MM.1S (cell line): ENCODE results near the gene EPHA3.

Source experiments
- DNase-seq: peaks from one replicate; pipeline ENCODE4 v3.0.0-alpha.2; 2015
- H2AFZ ChIP-seq: fragments of 300-600 bp; sonication (generic); 2 replicates; pipeline ENCODE4 v1.6.0; 2016; ENCODE audit warnings: antibody characterized with exemption, low read length
- H3F3A ChIP-seq: fragments of 300-600 bp; sonication (generic); 2 replicates; pipeline ENCODE4 v1.6.1; 2016; ENCODE audit warnings: mild to moderate bottlenecking, antibody characterized with exemption, low read length, moderate library complexity, mixed read lengths; ENCODE audit not compliant: insufficient read depth
- H3K27ac ChIP-seq: fragments of 300-600 bp; sonication (generic); 2 replicates; pipeline ENCODE4 v1.5.1; 2016; ENCODE audit warnings: mild to moderate bottlenecking, low read length
- H3K27me3 ChIP-seq: fragments of 300-600 bp; sonication (generic); replicated peaks from 2 replicates; pipeline ENCODE4 v1.6.0; 2016; ENCODE audit warnings: low read length; ENCODE audit not compliant: insufficient read depth
- H3K36me3 ChIP-seq: fragments of 300-600 bp; sonication (generic); replicated peaks from 2 replicates; pipeline ENCODE4 v1.6.1; 2016; ENCODE audit warnings: mild to moderate bottlenecking, low read length, mixed read lengths; ENCODE audit not compliant: insufficient read depth
- H3K4me1 ChIP-seq: fragments of 300-600 bp; sonication (generic); 2 replicates; pipeline ENCODE4 v1.6.1; 2016; ENCODE audit warnings: low read length, mixed read lengths
- H3K4me2 ChIP-seq: fragments of 300-600 bp; sonication (generic); 2 replicates; pipeline ENCODE4 v1.6.0; 2016; ENCODE audit warnings: low read depth, low read length
- H3K4me3 ChIP-seq: fragments of 300-600 bp; sonication (generic); 2 replicates; pipeline ENCODE4 v1.5.1; 2016; ENCODE audit warnings: low read length, mixed read lengths
- H3K79me2 ChIP-seq: fragments of 300-600 bp; sonication (generic); 2 replicates; pipeline ENCODE4 v1.6.1; 2016; ENCODE audit warnings: mixed run types, low read length, mixed read lengths
- H3K9ac ChIP-seq: fragments of 300-600 bp; sonication (generic); 2 replicates; pipeline ENCODE4 v1.6.1; 2016; ENCODE audit warnings: low read length, mixed read lengths
- H3K9me2 ChIP-seq: fragments of 300-600 bp; sonication (generic); replicated peaks from 2 replicates; pipeline ENCODE4 v1.6.1; 2016; ENCODE audit warnings: mild to moderate bottlenecking, low read length, mixed read lengths; ENCODE audit not compliant: insufficient read depth
- H3K9me3 ChIP-seq: fragments of 300-600 bp; sonication (generic); replicated peaks from 2 replicates; pipeline ENCODE4 v1.6.1; 2016; ENCODE audit warnings: mild to moderate bottlenecking, low read length, mixed read lengths; ENCODE audit not compliant: insufficient read depth
- H4K20me1 ChIP-seq: fragments of 300-600 bp; sonication (generic); 2 replicates; pipeline ENCODE4 v1.6.1; 2016; ENCODE audit warnings: mild to moderate bottlenecking, low read length, moderate library complexity, mixed read lengths; ENCODE audit not compliant: insufficient read depth
- EZH2 ChIP-seq: fragments of 300-600 bp; sonication (generic); optimal IDR thresholded peaks from 2 replicates; pipeline ENCODE3; 2017; ENCODE audit warnings: low read depth, mild to moderate bottlenecking, antibody characterized with exemption, low read length, mixed read lengths
- EZH2phosphoT487 ChIP-seq: fragments of 300-600 bp; sonication (generic); IDR thresholded peaks from 2 replicates; pipeline ENCODE4 v1.6.1; 2018; ENCODE audit warnings: antibody characterized with exemption, low read length
- TF ChIP-seq, protein P1 (sequence below): fragments of 300-600 bp; sonication (generic); IDR thresholded peaks from 2 replicates; pipeline ENCODE4 v1.5.1; 2016; ENCODE audit warnings: antibody characterized with exemption, low read length, mixed read lengths

The EPHA3 gene

DNA sequence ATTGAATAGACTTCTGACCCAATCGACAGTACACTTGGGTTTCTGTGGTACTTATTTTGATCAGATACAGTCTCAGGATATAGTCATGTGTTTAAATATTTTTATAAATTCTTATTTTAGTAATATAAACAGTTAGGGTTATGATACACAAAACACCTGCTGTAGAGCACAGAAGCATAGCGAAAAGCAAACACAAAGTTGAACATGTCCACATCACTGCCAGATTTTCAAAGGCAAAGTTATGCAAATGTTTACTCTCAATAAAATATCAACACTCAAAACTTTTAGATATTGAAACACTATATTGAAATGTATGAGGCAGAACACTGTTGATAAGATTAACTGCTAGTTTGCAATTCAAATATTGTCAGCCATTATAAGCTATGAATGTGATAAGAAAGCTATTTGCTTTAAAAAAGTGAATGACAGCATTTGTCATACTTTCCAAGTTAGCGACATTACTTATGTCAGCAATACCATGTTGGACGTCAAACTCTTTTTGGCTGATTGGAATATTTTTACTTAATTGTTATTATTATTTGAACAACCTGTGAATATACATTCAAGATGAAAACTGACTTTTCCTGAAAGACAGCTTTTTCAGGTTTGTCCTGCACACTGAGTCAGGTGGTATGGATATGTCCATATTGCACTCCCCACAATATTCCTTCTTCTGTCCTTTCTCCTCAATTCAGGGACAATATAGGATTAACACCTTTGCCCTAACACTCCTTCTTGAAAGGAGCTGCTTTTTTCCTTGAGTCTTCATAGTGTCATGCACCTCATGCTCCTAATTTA is 367.1 kb downstream of the EPHA3 start:
- H3K9me2 ChIP-seq: no peaks in the 10 kb centered on the region
- H3K9ac ChIP-seq: no peak overlapping the region
- TF ChIP-seq EZH2 (no peak), EZH2phosphoT487 (no peak)
- TF ChIP-seq, protein P1, sequence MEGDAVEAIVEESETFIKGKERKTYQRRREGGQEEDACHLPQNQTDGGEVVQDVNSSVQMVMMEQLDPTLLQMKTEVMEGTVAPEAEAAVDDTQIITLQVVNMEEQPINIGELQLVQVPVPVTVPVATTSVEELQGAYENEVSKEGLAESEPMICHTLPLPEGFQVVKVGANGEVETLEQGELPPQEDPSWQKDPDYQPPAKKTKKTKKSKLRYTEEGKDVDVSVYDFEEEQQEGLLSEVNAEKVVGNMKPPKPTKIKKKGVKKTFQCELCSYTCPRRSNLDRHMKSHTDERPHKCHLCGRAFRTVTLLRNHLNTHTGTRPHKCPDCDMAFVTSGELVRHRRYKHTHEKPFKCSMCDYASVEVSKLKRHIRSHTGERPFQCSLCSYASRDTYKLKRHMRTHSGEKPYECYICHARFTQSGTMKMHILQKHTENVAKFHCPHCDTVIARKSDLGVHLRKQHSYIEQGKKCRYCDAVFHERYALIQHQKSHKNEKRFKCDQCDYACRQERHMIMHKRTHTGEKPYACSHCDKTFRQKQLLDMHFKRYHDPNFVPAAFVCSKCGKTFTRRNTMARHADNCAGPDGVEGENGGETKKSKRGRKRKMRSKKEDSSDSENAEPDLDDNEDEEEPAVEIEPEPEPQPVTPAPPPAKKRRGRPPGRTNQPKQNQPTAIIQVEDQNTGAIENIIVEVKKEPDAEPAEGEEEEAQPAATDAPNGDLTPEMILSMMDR: no peak
- H3K27ac ChIP-seq: no peak overlapping the region
- H3K9me3 ChIP-seq: no peaks in the 10 kb centered on the region
- H2AFZ ChIP-seq: no peak overlapping the region
- H4K20me1 ChIP-seq: no peaks in the 10 kb centered on the region
- H3K4me1 ChIP-seq: no peaks in the 10 kb centered on the region
- no peak overlapping the region for H3K4me3 ChIP-seq
- H3K79me2 ChIP-seq: no peaks in the 10 kb centered on the region
- no peak overlapping the region for H3K4me2 ChIP-seq
- DNase-seq: no peak
- H3K36me3 ChIP-seq: no peaks in the 10 kb centered on the region
- no peaks in the 10 kb centered on the region for H3K27me3 ChIP-seq
- H3F3A ChIP-seq: no peaks in the 10 kb centered on the region

DNA sequence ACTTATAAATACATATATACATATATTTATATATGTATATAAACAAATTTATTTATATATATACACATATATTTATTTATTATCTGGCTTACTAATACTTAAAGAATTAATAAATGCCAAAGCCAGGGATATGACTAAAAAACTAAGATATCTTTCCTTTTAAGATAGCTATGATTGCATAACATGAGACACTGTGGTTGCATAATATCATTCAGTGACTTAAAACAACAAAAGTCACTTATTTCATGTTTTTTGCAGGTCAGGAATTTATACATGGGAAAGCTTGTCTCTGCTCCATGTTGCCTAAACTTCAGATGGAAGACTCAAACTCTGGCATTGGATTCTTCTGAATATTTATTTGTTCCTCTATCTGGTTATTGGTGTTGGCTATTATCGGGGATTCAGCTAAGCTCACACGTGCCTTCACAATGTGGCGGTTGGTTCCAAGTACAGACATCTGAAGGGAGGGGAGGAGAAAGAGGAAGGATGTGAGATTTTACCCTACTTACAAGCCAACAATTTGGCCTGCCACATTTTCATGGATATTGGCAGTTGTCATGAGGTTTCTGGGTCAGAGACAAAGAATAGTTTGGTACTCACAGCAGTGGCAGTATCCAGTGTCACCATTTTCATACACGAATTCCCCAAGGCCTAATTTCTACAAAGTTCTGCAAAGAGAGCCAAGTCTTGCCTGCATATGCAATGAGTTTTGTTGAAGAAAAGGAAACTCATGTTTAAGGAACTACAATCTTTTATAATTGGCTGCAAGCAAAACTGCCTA is 381.6 kb downstream of the EPHA3 start:
- H3K36me3 ChIP-seq: no peaks in the 10 kb centered on the region
- H3K9me3 ChIP-seq: no peaks in the 10 kb centered on the region
- H3F3A ChIP-seq: no peaks in the 10 kb centered on the region
- no peaks in the 10 kb centered on the region for H3K79me2 ChIP-seq
- TF ChIP-seq EZH2phosphoT487 (no peak), EZH2 (no peak)
- TF ChIP-seq, protein P1: no peak
- no peak overlapping the region for H2AFZ ChIP-seq
- H4K20me1 ChIP-seq: no peaks in the 10 kb centered on the region
- H3K27me3 ChIP-seq: no peaks in the 10 kb centered on the region
- no peak for DNase-seq
- H3K4me1 ChIP-seq: no peaks in the 10 kb centered on the region
- no peak overlapping the region for H3K27ac ChIP-seq
- H3K9me2 ChIP-seq: no peaks in the 10 kb centered on the region
- no peak overlapping the region for H3K9ac ChIP-seq
- H3K4me2 ChIP-seq: no peak overlapping the region
- H3K4me3 ChIP-seq: no peak overlapping the region

DNA sequence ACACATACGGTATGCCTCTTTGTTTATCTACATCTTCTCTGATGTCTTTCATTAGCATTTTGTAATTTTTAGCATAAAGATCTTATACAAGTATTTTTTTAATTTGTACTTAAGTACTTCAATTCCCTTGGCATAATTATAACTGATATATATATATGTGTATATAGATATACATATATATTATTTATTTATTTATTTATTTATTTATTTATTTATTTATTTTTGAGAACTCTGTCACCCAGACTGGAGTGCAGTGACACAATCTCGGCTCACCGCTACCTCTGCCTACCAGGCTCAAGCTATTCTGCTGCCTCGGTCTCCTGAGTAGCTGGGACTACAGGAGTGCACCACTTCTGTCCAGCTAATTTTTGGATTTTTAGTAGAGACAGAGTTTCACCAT is 382.7 kb downstream of the EPHA3 start:
- DNase-seq: no peak
- no peak overlapping the region for H3K27ac ChIP-seq
- no peak for TF ChIP-seq EZH2phosphoT487
- TF ChIP-seq, protein P1: no peak
- TF ChIP-seq EZH2: no peak
- H3K4me3 ChIP-seq: no peak overlapping the region
- no peak overlapping the region for H3K9ac ChIP-seq
- H3F3A ChIP-seq: no peaks in the 10 kb centered on the region
- no peaks in the 10 kb centered on the region for H3K27me3 ChIP-seq
- H3K9me3 ChIP-seq: no peaks in the 10 kb centered on the region
- no peaks in the 10 kb centered on the region for H3K9me2 ChIP-seq
- H3K79me2 ChIP-seq: no peaks in the 10 kb centered on the region
- H4K20me1 ChIP-seq: no peaks in the 10 kb centered on the region
- H3K4me1 ChIP-seq: no peaks in the 10 kb centered on the region
- H3K4me2 ChIP-seq: no peak overlapping the region
- no peak overlapping the region for H2AFZ ChIP-seq
- H3K36me3 ChIP-seq: no peaks in the 10 kb centered on the region
